ENCODE measurements around the gene LIX1L. TPM values are rescaled to one million over a fixed set of nuclear protein-coding genes. Genes with fewer than 3 reads are reported as not detected.

The LIX1L gene
- total and polyA plus RNA-seq, 2 of the 13 experiments (the other 11 are each of a cell fraction or from before 2014, with no cell fraction given) = 8.1 to 24.9 TPM

DNA sequence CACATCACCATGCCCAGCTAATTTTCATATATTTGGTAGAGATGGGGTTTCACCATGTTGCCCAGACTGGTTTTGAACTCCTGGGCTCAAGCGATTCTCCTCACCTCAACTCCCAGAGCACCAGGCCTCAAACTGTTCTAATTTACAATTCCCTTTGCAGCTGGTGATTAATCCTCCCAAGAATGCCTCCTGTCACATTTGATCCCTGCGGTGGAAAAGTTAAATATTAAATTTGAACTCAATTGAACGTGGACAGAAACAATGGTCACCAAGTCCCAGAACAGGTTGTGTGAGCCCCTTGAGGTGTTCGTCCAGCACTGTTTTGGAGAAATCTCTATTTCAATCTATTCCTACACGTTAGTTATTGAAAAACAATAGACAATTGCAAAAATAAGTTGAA, 70.2 kb downstream of the LIX1L start (continued):
- TF ChIP-seq, protein P1, sequence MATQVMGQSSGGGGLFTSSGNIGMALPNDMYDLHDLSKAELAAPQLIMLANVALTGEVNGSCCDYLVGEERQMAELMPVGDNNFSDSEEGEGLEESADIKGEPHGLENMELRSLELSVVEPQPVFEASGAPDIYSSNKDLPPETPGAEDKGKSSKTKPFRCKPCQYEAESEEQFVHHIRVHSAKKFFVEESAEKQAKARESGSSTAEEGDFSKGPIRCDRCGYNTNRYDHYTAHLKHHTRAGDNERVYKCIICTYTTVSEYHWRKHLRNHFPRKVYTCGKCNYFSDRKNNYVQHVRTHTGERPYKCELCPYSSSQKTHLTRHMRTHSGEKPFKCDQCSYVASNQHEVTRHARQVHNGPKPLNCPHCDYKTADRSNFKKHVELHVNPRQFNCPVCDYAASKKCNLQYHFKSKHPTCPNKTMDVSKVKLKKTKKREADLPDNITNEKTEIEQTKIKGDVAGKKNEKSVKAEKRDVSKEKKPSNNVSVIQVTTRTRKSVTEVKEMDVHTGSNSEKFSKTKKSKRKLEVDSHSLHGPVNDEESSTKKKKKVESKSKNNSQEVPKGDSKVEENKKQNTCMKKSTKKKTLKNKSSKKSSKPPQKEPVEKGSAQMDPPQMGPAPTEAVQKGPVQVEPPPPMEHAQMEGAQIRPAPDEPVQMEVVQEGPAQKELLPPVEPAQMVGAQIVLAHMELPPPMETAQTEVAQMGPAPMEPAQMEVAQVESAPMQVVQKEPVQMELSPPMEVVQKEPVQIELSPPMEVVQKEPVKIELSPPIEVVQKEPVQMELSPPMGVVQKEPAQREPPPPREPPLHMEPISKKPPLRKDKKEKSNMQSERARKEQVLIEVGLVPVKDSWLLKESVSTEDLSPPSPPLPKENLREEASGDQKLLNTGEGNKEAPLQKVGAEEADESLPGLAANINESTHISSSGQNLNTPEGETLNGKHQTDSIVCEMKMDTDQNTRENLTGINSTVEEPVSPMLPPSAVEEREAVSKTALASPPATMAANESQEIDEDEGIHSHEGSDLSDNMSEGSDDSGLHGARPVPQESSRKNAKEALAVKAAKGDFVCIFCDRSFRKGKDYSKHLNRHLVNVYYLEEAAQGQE (IDR thresholded peaks at IDR 0.05; ENCODE audit: borderline replicate concordance in 1 of 2, low read depth in 1 of 2, low read length in 2 of 2) = no peak
- TF ChIP-seq JARID2 (CRISPR knock-in tag; IDR thresholded peaks at IDR 0.05; ENCODE audit: insufficient replicate concordance) (no peak), ERF (CRISPR knock-in tag; IDR thresholded peaks at IDR 0.05) (no peak), ZNF10 (CRISPR knock-in tag; IDR thresholded peaks at IDR 0.05; ENCODE audit: borderline replicate concordance, low read depth) (no peak), FOSL2 (CRISPR knock-in tag; IDR thresholded peaks at IDR 0.05) (0 out of 2 replicates have a peak, but pooled peaks have one; percentile 50), ARHGAP35 (CRISPR knock-in tag; IDR thresholded peaks at IDR 0.05; ENCODE audit: borderline replicate concordance) (no peak), FOXM1 (CRISPR knock-in tag; IDR thresholded peaks at IDR 0.05) (no peak), ZNF709 (CRISPR knock-in tag; IDR thresholded peaks at IDR 0.05) (no peak), ZNF792 (CRISPR knock-in tag; IDR thresholded peaks at IDR 0.05) (0 out of 2 replicates have a peak, but pooled peaks have one; percentile 18), KLF12 (CRISPR knock-in tag; IDR thresholded peaks at IDR 0.05; ENCODE audit: borderline replicate concordance) (no peak), POLR2AphosphoS5 (IDR thresholded peaks at IDR 0.05; ENCODE audit: low read depth, low read length) (no peak), YEATS2 (CRISPR knock-in tag; IDR thresholded peaks at IDR 0.05; ENCODE audit: borderline replicate concordance) (no peak), NPAS2 (CRISPR knock-in tag; IDR thresholded peaks at IDR 0.05; ENCODE audit: borderline replicate concordance) (no peak), PLRG1 (conservative IDR thresholded peaks at IDR 0.05) (no peak), ZNF557 (CRISPR knock-in tag; IDR thresholded peaks at IDR 0.05) (no peak), ZIK1 (CRISPR knock-in tag; IDR thresholded peaks at IDR 0.05; ENCODE audit: borderline replicate concordance, low read depth) (no peak), ZSCAN21 (CRISPR knock-in tag; IDR thresholded peaks at IDR 0.05; ENCODE audit: borderline replicate concordance) (no peak)
- TF ChIP-seq, protein P2, sequence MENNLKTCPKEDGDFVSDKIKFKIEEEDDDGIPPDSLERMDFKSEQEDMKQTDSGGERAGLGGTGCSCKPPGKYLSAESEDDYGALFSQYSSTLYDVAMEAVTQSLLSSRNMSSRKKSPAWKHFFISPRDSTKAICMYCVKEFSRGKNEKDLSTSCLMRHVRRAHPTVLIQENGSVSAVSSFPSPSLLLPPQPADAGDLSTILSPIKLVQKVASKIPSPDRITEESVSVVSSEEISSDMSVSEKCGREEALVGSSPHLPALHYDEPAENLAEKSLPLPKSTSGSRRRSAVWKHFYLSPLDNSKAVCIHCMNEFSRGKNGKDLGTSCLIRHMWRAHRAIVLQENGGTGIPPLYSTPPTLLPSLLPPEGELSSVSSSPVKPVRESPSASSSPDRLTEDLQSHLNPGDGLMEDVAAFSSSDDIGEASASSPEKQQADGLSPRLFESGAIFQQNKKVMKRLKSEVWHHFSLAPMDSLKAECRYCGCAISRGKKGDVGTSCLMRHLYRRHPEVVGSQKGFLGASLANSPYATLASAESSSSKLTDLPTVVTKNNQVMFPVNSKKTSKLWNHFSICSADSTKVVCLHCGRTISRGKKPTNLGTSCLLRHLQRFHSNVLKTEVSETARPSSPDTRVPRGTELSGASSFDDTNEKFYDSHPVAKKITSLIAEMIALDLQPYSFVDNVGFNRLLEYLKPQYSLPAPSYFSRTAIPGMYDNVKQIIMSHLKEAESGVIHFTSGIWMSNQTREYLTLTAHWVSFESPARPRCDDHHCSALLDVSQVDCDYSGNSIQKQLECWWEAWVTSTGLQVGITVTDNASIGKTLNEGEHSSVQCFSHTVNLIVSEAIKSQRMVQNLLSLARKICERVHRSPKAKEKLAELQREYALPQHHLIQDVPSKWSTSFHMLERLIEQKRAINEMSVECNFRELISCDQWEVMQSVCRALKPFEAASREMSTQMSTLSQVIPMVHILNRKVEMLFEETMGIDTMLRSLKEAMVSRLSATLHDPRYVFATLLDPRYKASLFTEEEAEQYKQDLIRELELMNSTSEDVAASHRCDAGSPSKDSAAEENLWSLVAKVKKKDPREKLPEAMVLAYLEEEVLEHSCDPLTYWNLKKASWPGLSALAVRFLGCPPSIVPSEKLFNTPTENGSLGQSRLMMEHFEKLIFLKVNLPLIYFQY (CRISPR knock-in tag; IDR thresholded peaks at IDR 0.05; ENCODE audit: borderline replicate concordance) = no peak
- TF ChIP-seq, protein P3, sequence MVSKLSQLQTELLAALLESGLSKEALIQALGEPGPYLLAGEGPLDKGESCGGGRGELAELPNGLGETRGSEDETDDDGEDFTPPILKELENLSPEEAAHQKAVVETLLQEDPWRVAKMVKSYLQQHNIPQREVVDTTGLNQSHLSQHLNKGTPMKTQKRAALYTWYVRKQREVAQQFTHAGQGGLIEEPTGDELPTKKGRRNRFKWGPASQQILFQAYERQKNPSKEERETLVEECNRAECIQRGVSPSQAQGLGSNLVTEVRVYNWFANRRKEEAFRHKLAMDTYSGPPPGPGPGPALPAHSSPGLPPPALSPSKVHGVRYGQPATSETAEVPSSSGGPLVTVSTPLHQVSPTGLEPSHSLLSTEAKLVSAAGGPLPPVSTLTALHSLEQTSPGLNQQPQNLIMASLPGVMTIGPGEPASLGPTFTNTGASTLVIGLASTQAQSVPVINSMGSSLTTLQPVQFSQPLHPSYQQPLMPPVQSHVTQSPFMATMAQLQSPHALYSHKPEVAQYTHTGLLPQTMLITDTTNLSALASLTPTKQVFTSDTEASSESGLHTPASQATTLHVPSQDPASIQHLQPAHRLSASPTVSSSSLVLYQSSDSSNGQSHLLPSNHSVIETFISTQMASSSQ (IDR thresholded peaks at IDR 0.05; ENCODE audit: low read depth) = no peak
- TF ChIP-seq, protein P3 (CRISPR knock-in tag; IDR thresholded peaks at IDR 0.05; ENCODE audit: borderline replicate concordance) = 0 out of 2 replicates have a peak, but pooled peaks have one; percentile 35

Data from HepG2 (cell line).